ENCODE results near the gene HMGB2. TPM values are rescaled to one million over a fixed set of nuclear protein-coding genes. Genes with fewer than 3 reads are reported as not detected.

Gene HMGB2
- total and polyA plus RNA-seq, 2 experiments from 2014 or later = 103 to 593 TPM

Other genes starting within 250 kb of the HMGB2 start
- gene GALNT7, start 165.5 kb downstream of the HMGB2 start, total RNA-seq (2014; rRNA removed; shearing (Covaris generic)) = 64.2 and 72.2 TPM in 2 replicates
- 28.9 and 31.8 TPM in 2 replicates for gene GALNT7, start 165.5 kb downstream of the HMGB2 start, polyA plus RNA-seq (2016; fragmentation: Nextera tagmentation; extraction: Ambion mirVana)
- gene SAP30, start 36.6 kb upstream of the HMGB2 start, total RNA-seq (2014; rRNA removed; shearing (Covaris generic)) = 16.5 and 18.1 TPM in 2 replicates
- gene SAP30, start 36.6 kb upstream of the HMGB2 start, polyA plus RNA-seq (2016; fragmentation: Nextera tagmentation; extraction: Ambion mirVana) = 9.3 and 24.8 TPM in 2 replicates
- gene SCRG1, start 64.8 kb upstream of the HMGB2 start, total RNA-seq (2014; rRNA removed; shearing (Covaris generic)) = not detected in 2 replicates
- 0.30 and 0.45 TPM in 2 replicates for gene SCRG1, start 64.8 kb upstream of the HMGB2 start, polyA plus RNA-seq (2016; fragmentation: Nextera tagmentation; extraction: Ambion mirVana)
- gene HAND2, start 195.9 kb upstream of the HMGB2 start, total RNA-seq (2014; rRNA removed; shearing (Covaris generic)) = not detected in 2 replicates
- gene HAND2, start 195.9 kb upstream of the HMGB2 start, polyA plus RNA-seq (2016; fragmentation: Nextera tagmentation; extraction: Ambion mirVana) = 0.15 TPM in 1 of 2 replicates, not detected in the other

Data from GM23338 (cell line).